HG03457 (cell line): Measurements from ENCODE around the gene HYAL3.
"Not testable (repeated sequence)": the region's sequence is repeated elsewhere in the genome, so short reads cannot be mapped to it uniquely, and the experiment has no call there.

ENCODE experiments used
- ATAC-seq: cut with Tn5 transposase; IDR thresholded peaks from one replicate; pipeline ENCODE4 v1.9.1; 2021; ENCODE audit warnings: moderate number of reproducible peaks; ENCODE audit not compliant: unreplicated experiment

The HYAL3 gene

DNA sequence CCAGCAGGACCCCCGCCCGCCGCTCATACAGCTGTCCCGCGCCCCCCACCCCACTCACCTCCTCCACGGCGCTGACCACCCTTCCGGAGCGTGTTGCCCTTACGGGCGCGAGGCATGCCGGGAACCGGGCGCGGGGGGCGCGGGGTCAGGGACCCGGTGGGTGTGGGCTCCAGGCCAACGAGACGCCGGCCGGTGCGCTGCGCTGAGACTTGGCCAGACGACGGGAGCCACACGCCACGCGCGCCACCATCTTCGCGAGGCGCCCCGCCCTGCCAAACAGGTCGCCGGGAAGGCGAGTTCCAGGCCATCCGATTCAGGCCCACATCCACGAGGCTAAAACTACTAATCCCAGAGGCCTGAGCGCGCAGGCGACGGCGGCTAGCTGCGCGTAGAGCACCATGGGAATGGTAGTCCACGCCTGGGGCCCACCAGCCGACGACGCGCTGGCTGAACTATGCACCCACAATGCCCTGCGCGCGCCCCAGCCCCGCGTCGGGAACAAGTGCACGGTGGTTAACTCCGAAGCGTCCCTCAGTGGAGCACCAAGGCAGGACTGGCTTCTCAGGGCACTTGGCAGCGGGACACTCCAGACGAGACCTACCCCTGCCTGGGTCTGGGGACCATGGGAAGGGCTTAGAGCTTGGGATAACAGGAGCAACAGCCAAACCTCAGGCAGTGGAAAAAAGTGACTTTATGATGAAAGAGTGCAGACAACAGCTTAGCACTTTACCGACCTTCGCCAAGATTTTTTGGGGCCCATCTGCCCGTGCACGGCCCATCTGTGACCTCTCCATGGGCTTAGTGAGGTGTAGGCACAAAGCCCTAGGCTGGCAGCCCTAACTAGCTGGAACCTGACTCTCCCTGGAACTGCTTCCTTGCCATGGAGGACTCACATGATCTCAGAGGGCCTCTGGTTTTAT lies 6.8 kb downstream of the HYAL3 start, which contains the start of gene IFRD2:
Gene IFRD2 (minus strand): TSS at position 271 of the 920 bp plus-strand sequence. CDS start 155 bp downstream, at position 116.
- peak; percentile 82 for ATAC-seq

DNA sequence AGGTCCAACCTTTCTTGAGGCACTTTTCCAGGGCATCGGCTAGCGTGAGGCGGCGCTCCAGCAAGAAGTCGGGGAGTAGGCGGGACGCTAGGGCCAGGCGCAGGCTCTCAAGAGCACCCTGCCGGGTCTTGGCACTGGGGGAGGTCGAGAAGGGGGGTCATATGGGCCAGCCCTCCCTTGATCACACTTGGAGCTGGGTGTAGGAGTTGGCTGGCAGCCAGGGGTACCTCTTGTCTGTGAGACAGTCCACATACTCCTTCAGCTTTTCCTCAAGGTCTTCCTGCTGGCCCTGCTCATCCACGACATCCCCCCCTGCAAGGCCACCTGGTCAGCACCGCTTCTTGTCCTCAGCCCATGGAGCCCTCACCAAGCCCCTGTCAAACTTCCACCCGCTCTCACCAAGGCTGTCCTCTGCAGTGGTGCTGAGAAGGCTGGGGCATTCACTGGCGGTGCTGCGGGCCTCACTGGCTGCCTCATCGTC lies 9.0 kb downstream of the HYAL3 start:
- no peak for ATAC-seq

DNA sequence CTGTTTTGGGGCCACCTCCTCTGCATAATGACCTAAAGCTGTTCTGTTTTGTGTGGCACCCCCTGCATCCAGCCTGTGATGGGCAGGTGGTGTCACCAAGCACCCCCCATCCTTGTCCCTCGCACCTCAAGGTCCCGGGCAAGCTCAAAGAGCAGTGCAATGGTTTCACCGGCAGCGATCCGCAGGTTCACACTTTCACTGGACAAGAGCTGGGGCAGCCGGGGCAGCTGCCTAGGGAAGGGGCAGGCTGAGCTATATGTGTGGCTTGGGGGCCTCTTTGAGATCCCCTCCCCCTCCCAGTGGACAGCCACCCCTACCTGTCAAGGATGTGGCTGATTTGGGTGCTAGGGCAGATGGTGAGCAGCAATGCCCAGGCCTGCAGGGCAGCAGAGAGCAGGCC lies 10.1 kb downstream of the HYAL3 start:
- no peak for ATAC-seq

DNA sequence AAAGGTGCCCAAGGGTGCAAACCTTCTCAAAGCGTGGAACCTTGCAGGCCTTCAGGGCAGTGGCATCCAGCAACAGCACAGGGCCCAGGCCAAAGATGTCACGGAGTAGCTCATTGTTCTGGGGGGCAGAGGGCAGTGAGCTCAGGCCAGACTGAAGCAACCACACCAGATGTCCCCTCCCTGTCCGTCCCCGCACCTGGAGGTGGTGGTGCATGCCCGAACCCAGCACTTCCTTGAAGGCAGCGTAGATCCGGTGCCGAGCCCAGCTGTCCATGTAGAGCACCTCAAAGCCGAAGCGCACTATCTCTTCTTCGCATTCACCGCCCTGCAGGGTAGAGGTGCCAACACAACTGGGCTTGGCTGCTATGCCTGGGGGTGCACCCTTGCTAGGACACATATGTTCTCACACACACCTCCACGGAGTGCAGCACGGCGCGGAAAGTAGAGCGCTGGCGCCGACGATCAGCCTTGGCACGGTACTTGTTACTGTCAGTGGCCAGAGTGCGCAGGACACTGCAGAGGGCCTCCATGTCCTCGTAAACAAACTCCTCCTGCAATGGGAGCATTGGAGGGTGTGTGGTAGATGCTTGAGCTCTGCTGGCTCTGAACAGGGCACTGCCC lies 10.7 kb downstream of the HYAL3 start:
- no peak for ATAC-seq

DNA sequence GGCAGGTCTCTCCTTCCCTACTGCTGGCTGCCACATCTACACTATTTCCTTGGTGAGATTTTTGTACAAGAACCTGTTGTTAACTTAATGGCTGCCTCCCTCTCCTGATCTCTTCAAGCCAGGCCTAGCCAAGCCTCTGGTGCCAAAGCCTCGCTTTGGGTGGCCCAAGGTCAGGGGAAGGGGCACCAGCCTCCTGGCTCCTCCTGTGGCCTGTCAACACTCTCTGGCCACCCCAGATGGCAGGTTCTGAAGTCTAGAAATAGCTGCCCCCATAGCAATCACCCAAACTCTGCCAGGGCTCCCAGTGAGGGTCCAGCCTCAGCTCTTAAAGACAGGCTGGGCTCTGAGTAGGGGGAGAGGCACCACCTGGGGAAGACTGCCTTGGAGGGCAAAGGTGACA lies 11.9 kb downstream of the HYAL3 start:
- no peak for ATAC-seq

DNA sequence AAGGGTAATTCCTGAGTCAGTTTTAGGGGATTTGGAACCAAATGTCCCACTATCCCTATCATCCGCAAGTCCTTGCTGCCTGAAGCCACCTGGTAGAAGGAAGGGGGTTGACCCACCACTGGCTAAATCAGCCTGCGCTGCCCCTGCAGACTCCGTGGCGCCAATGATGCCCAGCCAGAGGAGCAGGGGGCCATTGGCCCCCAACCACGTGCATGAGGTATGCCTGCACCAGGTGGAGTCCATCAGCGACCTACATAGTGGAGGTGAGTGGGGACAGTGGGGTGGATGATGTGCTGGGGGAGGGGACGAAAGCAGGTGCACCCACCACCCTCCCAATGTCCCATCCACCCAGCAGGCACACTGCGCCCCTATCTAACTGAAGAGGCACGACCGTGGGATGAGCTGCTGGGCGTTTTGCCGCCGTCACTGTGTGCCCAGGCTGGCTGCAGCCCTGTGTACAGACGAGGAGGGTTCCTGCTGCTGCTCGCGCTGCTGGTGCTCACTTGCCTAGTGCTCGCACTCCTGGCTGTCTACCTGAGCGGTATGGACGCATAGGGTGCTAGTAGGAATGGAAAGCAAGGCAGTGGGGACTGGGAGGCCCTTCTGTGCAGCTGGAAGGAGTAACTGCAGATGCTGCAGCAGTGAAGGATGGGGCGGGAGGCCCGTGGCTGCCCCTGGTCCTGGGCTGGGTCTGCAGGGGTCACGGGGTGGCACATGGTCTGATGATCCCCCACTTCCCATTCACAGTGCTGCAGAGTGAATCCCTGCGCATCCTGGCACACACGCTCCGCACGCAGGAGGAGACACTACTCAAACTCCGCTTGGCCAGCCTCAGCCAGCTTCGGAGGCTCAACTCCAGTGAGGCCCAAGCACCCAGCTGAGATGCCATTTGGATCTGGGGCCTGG lies 12.6 kb downstream of the HYAL3 start:
- no peak for ATAC-seq

DNA sequence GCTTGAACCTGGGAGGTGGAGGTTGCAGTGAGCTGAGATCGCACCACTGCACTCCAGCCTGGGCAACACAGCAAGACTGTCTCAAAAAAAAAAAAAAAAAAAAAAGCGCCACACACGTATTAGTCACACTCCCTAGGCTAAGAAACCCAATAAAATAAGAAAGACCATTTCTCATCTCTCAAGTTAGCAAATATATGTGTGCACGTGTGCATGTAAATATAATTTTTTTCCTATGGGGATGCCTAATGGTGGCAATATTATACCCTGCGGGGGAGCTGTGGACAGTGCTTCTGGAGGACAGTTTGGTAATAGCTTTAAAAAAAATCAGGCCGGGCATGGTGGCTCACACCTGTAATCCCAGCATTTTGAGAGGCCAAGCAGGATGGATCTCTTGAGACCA lies 15.1 kb downstream of the HYAL3 start:
- not testable (repeated sequence) for ATAC-seq

DNA sequence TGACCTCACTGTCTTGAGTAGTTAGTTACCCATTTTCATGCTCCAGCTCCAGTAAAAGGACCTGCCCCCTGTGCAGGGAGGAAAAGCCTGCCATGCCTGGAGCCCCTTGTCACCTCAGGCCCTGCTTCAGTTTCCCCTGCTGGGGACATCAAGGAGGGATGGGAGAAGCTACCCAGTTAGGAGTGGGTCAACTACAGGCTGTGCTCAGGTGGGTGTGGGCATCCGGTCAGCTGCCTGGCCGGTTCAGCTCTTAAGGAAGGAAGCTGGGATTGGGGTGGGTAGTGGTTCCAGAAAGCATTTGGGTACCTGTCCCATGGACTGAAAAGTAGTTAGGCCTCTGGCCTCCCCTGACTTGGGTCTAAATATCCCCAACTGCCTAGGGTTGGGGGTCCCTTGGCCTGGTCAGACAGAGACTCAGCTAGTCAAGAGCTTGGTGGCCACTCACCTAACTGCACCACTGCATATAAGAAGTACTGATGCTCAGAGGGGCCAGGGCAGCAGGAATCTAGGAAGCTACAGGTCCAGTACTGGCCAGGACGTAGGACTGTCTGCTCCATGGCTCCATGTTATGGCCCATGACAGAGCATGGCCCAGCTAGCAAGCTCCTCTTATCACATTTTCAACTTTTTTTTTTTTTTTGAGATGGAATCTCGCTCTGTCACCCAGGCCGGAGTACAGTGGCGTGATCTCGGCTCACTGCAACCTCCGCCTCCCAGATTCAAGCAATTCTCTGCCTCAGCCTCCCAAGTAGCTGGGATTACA lies 19.8 kb downstream of the HYAL3 start:
- no peak for ATAC-seq

DNA sequence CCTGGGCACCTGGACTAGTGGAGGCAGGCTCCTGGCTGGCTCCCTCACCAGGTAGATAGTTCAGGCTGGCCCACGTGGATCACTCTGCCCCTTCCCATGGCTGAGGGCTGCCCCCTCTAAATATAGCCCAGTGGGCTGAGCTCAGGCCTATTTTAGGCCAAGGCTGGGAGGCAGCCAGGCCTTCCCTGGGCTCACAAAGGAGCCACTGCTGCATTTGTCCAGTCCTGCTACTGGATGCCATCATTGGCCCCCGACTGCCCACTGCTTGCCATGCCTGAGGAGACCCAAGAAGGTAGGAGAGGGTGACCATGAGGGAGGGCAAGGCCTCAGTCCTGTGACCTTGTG lies 20.4 kb downstream of the HYAL3 start, which contains the start of gene LSMEM2:
Gene LSMEM2 (plus strand): TSS at position 208 of the 345 bp plus-strand sequence. CDS start 27 bp downstream, at position 235.
- no peak for ATAC-seq

DNA sequence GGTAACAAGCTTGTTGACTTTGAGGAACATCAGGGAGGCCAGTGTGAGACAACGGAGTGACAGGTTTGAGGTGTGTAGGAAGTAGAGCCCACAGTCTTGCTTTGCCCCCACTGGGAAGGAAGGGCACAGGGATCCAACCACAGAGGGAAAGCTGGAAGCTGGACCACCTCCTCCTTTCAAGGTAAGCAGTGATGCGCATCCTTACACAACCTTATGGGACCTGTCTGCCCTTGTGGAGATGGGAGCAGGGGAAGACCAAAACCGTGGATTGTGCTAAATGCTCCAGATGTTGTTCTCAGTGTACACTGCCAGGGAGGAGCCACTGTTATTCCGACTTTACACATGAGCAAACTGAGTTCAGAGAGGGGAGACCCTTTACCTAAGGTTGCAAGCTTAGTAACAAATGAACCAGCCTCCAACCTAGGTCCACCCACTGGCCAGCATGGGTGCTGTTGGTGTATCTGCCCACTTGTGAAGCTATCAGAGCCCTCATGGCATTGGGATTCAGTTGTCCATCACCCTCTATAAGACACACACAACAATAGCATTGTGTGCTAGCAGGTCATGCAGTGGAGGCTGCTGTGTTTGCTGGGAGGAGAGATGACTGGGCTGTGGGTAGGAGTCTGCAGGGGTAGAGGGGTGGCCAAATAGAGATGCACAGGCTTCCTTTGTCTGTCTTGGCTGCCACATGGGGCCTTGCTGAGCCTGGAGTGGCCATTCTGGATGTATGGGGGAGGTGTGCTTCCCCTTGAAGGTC lies 20.9 kb downstream of the HYAL3 start:
- ATAC-seq: no peak

DNA sequence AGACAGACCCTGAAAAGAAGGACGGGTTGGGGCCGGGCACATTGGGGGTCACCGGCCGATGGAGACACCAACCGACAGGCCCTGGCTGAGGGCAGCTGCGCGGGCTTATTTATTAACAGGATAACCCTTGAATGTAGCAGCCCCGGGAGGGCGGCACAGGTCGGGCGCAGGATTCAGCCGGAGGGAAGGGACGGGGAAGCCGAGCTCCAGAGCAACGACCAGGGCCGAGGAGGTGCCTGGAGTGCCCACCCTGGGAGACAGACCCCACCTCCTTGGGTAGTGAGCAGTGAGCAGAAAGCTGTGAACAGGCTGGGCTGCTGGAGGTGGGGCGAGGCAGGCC lies 22.5 kb downstream of the HYAL3 start:
- ATAC-seq: no peak

DNA sequence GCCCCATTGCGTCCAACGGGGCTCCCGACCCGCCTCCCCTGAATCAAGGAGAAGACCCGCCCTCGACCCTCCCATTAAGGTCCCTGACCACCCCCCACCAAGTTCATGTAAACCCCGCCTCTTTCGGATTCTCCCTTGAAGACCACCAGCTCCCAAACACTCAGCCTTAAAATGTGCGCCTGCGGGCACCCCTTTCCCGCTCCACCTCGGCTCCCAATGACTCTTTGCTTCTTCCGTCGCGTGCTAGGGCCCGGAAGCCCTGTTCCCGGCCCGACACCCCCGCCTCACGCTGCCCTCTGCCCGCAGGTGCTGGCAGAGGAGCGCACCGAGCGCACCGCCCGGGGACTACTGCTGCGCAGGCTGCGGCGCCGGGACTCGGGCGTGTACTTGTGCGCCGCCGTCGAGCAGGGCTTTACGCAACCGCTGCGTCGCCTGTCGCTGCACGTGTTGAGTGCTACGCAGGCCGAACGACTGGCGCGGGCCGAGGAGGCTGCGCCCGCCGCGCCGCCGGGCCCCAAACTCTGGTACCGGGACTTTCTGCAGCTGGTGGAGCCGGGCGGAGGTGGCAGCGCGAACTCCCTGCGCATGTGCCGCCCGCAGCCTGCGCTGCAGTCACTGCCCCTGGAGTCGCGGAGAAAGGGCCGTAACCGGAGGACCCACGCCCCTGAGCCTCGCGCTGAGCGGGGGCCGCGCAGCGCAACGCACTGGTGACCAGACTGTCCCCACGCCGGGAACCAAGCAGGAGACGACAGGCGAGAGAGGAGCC lies 23.0 kb downstream of the HYAL3 start:
- no peak for ATAC-seq

DNA sequence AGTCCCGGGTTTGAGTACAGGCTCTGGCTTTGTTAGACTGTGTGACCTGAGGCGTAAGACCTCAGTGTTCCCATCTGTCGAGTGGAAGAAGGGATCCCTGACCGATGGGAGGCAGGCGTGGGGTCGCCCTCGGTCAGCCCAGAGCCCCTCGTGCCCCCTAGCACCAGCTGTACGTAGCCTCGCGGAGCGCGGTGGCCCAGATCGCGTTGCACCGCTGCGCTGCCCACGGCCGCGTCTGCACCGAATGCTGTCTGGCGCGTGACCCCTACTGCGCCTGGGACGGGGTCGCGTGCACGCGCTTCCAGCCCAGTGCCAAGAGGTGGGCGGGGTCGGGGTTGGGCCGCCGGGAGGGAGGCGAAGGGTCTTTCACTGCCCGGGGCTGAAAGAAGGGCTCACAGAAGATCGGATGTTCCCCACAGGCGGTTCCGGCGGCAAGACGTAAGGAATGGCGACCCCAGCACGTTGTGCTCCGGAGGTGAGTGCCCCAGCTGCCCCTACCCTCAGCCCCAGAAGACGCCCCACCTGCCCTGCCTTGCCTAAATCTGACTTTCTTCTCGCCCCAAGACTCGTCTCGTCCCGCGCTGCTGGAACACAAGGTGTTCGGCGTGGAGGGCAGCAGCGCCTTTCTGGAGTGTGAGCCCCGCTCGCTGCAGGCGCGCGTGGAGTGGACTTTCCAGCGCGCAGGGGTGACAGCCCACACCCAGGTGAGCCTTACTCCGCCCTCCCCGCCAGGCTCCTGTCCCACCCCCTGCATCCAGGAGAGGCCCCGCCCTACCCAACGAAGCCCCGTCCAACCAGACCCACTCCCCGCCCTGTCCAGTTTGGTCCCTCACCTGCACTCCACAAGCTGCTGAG lies 23.8 kb downstream of the HYAL3 start:
- ATAC-seq: no peak

DNA sequence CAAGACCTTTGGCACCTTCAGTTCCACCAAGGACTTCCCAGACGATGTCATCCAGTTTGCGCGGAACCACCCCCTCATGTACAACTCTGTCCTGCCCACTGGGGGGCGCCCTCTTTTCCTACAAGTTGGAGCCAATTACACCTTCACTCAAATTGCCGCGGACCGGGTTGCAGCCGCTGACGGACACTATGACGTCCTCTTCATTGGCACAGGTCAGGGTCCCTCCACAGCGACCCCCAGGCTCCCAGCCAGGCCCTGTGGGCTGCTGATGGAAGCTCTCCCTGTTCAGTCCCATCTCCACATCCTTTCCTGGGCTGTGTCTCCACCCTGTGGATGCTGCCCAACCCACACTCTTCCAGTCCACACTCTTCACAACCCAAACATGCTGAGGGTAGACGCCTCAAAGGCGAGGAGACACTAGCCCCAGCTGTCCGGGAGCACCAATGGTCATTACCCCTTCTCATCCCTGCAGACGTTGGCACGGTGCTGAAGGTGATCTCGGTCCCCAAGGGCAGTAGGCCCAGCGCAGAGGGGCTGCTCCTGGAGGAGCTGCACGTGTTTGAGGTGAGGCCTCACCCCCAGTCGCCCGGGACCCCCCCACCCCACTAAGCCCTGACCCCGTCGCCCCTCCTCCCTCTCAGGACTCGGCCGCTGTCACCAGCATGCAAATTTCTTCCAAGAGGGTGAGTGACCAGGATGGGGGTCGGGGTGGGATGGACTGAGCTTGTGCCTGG lies 24.7 kb downstream of the HYAL3 start:
- ATAC-seq: no peak

DNA sequence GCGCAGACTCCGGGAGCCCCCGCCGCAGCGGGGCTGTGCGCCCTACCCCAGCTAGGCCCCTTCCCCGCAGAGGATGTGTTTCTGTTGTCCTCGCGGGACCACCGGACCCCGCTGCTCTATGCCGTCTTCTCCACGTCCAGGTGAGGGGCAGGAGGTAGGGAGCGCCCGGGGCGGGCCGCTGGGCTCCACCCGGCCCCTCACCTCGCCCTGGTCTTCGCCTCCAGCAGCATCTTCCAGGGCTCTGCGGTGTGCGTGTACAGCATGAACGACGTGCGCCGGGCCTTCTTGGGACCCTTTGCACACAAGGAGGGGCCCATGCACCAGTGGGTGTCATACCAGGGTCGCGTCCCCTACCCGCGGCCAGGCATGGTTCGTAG lies 25.5 kb downstream of the HYAL3 start:
- ATAC-seq: no peak

DNA sequence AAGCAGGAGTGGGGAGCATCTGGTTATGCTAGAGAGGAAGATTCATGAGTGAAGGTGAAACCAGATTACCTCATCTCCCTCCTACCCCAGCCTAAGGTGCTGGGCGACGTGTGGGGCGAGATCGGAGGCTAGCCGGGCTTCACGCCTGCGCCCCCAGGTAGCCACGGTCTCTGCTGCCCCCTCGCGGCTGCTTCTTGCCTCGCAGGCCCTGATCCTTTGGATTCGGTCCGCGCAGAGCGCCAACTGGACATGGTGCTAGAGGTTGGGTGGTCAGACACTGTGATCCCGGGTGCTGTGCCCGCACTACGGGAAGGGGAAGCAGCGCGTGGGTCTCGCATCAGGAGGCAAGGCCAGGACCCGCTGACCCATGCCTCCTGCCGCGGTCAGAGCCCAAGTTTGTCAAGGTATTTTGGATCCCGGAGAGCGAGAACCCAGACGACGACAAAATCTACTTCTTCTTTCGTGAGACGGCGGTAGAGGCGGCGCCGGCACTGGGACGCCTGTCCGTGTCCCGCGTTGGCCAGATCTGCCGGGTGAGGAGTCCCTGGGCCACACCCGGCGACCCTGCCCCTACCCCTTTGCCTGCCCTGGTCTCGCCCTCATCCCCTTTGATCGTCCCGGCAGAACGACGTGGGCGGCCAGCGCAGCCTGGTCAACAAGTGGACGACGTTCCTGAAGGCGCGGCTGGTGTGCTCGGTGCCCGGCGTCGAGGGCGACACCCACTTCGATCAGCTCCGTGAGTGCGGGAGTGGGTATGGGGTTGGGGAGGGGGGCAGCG lies 26.1 kb downstream of the HYAL3 start:
- ATAC-seq: peak; percentile 60

DNA sequence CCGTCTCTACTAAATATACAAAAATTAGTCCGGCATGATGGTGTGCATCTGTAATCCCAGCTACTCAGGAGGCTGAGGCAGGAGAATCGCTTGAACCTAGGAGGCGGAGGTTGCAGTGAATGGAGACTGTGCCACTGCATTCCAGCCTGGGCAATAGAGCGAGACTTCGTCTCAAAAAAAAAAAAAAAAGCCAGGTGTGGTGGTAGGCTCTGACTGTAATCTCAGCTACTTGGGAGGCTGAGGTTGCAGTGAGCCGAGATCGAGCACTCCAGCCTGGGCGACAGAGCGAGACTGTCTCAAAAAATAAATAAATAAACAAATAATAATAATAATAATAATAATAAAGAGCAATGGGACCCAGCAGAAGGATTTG lies 26.7 kb downstream of the HYAL3 start:
- not testable (repeated sequence) for ATAC-seq
